ENCODE data around the gene AKR1C1.
"Not testable (repeated sequence)": the region's sequence is repeated elsewhere in the genome, so short reads cannot be mapped to it uniquely, and the experiment has no call there.

AKR1C1 gene

DNA sequence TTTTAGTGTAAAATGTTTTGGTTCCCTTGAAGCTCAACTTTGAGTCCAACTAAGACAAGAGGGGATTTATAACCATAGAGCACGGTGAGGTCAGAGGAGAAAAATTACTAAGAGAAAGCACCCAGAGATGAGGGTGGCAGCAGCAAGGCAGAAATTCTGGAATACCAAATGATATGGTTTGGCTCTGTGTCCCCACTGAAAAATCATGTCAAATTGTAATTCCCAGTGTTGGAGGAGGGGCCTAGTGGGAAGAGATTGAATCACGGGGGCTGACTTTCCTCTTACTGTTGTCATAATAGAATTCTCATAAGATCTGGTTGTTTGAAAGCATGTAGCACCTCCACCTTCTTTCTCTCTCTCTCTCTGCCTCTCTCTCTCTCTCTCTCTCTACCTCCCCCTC is 19.4 kb upstream of the AKR1C1 start:
- Histone ChIP-seq H3K27me3 (no peaks in the 10 kb centered on the region), H3K9me3 (no peaks in the 10 kb centered on the region), H3K4me3 (ENCODE audit: low read depth, low read length) (no peak overlapping the region), H3K36me3 (no peaks in the 10 kb centered on the region), H3K4me1 (no peaks in the 10 kb centered on the region)
- DNase-seq, result no peak
- TF ChIP-seq, protein P1, sequence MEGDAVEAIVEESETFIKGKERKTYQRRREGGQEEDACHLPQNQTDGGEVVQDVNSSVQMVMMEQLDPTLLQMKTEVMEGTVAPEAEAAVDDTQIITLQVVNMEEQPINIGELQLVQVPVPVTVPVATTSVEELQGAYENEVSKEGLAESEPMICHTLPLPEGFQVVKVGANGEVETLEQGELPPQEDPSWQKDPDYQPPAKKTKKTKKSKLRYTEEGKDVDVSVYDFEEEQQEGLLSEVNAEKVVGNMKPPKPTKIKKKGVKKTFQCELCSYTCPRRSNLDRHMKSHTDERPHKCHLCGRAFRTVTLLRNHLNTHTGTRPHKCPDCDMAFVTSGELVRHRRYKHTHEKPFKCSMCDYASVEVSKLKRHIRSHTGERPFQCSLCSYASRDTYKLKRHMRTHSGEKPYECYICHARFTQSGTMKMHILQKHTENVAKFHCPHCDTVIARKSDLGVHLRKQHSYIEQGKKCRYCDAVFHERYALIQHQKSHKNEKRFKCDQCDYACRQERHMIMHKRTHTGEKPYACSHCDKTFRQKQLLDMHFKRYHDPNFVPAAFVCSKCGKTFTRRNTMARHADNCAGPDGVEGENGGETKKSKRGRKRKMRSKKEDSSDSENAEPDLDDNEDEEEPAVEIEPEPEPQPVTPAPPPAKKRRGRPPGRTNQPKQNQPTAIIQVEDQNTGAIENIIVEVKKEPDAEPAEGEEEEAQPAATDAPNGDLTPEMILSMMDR (IDR thresholded peaks at IDR 0.05; ENCODE audit: low read depth, low read length), result no peak

GRCh38 chr10:4944841-4945240 is 18.4 kb upstream of the AKR1C1 start:
- H3K9me3 ChIP-seq, result no peaks in the 10 kb centered on the region
- no peaks in the 10 kb centered on the region for H3K36me3 ChIP-seq
- H3K27me3 ChIP-seq, result no peaks in the 10 kb centered on the region
- DNase-seq, result no peak
- TF ChIP-seq, protein P1 (IDR thresholded peaks at IDR 0.05; ENCODE audit: low read depth, low read length), result no peak
- no peaks in the 10 kb centered on the region for H3K4me1 ChIP-seq
- no peak overlapping the region for H3K4me3 ChIP-seq (ENCODE audit: low read depth, low read length)

DNA sequence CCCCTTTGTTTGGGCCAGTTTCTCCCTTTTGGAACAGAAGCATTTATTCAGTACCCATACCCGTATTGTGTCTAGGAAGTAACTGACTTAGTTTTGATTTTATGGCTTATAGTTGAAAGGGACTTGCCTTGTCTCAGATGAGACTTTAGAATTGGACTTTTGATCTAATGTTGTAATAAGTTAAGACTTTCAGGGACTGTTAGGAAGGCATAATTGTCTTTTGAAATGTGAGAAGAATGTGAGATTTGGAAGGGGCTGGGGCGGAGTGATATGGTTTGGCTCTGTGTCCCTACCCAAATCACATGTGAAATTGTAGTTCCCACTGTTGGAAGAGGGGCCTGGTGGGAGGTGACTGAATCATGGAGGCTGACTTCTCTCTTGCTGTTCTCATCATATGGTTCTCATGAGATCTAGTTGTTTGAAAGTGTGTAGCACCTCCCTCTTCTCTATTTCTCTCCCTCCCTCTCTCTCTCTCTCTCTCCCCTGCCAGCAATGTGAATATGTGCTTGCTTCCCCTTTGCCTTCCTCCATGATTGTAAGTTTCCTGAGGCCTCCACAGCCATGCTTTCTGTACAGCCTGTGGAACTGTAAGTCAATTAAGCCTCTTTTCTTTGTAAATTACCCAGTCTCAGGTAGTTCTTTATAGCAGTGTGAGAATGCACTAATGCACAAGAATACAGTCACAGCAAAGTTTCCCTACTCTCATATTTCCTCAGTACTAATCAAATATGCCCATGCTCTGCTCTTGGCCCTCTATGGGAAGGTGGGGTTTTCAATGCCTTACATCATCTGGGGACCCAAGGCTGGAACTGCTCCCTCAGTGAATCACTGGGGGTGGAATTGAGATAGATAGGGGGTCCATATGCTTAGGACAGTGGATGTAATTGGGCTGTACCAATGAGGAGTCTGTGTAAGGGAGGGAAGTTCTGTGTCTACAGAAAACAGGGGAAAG is 17.2 kb upstream of the AKR1C1 start:
- Histone ChIP-seq H3K4me3 (ENCODE audit: low read depth, low read length) (no peak overlapping the region), H3K9me3 (no peaks in the 10 kb centered on the region), H3K36me3 (no peaks in the 10 kb centered on the region), H3K27me3 (no peaks in the 10 kb centered on the region), H3K4me1 (no peaks in the 10 kb centered on the region)
- TF ChIP-seq, protein P1 (IDR thresholded peaks at IDR 0.05; ENCODE audit: low read depth, low read length), result no peak
- DNase-seq, result no peak

GRCh38 chr10:4947039-4947634 is 16.1 kb upstream of the AKR1C1 start:
- TF ChIP-seq, protein P1 (IDR thresholded peaks at IDR 0.05; ENCODE audit: low read depth, low read length), result no peak
- H3K9me3 ChIP-seq, result no peaks in the 10 kb centered on the region
- no peaks in the 10 kb centered on the region for H3K36me3 ChIP-seq
- no peaks in the 10 kb centered on the region for H3K27me3 ChIP-seq
- no peak overlapping the region for H3K4me3 ChIP-seq (ENCODE audit: low read depth, low read length)
- H3K4me1 ChIP-seq, result no peaks in the 10 kb centered on the region
- DNase-seq, result no peak

DNA sequence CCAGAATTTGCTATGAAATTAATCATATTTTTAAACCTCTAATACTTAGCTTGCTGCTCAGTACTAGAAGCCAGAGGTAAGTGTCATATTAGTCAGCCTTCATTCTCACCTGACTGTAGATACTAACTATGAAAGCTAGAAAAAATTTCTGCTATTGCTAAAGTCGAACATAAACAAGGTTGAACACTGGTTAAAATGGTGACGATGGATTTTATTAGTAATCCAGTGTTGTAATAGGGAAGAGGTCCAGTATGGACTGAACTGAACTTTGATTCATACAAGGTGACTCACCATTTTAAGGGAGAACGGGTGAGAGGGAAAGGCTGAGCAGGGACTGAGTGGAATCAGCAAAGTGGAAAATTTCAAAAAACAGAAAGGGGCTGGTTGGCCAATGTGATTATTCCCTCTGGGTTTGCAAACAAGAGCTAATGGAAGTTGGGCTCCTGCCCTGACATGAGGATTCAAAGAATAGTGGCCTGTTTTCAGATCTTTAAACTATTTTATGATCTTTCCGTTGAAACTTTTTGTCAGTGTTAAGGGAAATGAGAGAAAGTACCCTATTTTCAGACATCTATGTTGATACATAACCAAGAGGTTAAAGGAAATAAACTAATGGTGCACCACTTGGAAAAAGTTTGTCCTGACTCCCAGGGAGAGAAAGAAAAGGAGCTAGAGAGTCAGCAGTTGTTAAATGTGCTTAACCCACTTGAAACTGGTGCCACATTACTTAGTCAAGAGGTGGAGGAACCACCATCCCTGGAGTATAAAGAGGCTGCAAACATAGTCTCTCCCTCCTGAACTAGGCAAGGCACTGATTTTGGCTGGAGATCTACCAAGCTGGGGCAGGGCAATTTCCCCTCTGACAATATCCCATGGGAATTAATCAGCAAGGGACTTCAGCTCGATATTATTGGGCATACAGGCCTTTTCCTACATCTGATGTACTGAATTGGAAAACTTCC is 15.3 kb upstream of the AKR1C1 start:
- Histone ChIP-seq H3K36me3 (no peaks in the 10 kb centered on the region), H3K4me1 (no peaks in the 10 kb centered on the region), H3K27me3 (no peaks in the 10 kb centered on the region), H3K9me3 (no peaks in the 10 kb centered on the region), H3K4me3 (ENCODE audit: low read depth, low read length) (no peak overlapping the region)
- TF ChIP-seq, protein P1 (IDR thresholded peaks at IDR 0.05; ENCODE audit: low read depth, low read length), result no peak
- DNase-seq, result no peak

- not testable (repeated sequence) for DNase-seq; H3K9me3 ChIP-seq; H3K4me3 ChIP-seq (ENCODE audit: low read depth, low read length); H3K36me3 ChIP-seq; H3K27me3 ChIP-seq; H3K4me1 ChIP-seq
These were observed 11.6 kb upstream of the AKR1C1 start for GRCh38 chr10:4951512-4952162.

Measured in BE2C (cell line).